ENCODE results near the gene PLXDC2. TPM values are rescaled to one million over a fixed set of nuclear protein-coding genes. Genes with fewer than 3 reads are reported as not detected.

Gene PLXDC2
- total RNA-seq, 1 donor from 2014 or later = 94.1 TPM

DNA sequence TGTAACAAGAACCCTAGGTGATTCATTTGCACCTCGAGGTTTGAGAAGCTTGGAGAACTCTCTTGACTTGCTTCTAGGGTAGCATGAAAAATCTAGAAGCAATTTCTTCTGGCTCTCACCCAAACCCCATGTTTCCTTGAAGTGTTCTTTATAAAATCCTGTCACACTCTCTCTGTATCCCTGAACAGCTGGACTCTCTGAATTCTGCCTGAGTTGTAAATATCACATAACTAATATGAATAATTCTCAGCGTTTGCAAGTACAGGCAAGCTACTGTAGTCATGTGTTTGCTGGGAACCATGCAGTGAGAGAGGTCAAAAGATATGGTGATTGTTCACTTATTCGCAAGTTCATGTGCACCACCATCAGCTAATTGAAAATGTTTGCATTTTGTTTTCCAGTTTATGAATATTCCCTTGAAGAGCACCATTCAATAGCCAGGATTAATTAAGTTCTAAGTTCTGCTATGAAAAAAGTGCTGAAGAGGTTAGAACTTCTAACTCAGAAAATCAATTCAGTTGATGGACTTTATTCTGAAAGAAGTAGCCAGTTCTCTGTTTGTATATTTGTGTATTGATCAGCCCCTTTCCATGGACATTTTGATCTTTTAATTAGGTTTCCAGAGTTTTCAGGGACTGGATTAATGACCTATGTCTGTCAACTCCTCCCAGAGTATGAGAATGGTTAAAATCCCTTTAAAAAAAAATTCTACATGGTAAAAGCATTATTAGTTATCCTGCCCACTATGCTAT, 243.0 kb downstream of the PLXDC2 start:
- no peaks in the 10 kb centered on the region for H3K4me1 ChIP-seq
- H3K36me3 ChIP-seq = no peaks in the 10 kb centered on the region
- H3K4me3 ChIP-seq = no peak overlapping the region
- H3K9me3 ChIP-seq = peaks cover 0 to 8% of the 10 kb centered on the region in 2 donors
- intact Hi-C loops (cut with DNase I) = no loop called here
- no peak overlapping the region for H3K27ac ChIP-seq
- DNase-seq (ENCODE audit: low spot score in 2 of 2) = no peak
- H3K27me3 ChIP-seq = no peaks in the 10 kb centered on the region
- TF ChIP-seq, protein P1, sequence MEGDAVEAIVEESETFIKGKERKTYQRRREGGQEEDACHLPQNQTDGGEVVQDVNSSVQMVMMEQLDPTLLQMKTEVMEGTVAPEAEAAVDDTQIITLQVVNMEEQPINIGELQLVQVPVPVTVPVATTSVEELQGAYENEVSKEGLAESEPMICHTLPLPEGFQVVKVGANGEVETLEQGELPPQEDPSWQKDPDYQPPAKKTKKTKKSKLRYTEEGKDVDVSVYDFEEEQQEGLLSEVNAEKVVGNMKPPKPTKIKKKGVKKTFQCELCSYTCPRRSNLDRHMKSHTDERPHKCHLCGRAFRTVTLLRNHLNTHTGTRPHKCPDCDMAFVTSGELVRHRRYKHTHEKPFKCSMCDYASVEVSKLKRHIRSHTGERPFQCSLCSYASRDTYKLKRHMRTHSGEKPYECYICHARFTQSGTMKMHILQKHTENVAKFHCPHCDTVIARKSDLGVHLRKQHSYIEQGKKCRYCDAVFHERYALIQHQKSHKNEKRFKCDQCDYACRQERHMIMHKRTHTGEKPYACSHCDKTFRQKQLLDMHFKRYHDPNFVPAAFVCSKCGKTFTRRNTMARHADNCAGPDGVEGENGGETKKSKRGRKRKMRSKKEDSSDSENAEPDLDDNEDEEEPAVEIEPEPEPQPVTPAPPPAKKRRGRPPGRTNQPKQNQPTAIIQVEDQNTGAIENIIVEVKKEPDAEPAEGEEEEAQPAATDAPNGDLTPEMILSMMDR (IDR thresholded peaks at IDR 0.05) = no peak

DNA sequence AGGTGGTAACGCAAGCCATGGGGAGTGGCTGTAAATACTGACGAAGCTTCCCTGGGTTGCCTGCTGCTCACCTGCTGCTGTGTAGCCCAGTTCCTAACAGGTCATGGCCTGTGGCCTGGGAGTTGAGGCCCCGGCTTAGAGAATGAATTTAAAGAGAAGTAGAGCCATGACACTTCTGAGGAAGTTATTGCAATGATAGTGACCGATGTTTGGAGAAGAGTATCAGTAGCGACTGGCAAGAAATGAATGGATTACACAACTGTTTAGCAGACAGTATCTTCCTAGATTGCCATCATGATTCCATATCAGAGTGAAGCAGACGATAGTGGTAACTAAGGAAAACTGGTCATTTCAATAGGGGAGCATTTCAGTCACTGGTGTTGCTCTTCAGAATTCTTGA, 249.6 kb downstream of the PLXDC2 start:
- intact Hi-C loops (cut with DNase I) = no loop called here
- peaks cover 7 to 12% of the 10 kb centered on the region in 2 donors for H3K36me3 ChIP-seq
- TF ChIP-seq, protein P1 (IDR thresholded peaks at IDR 0.05) = no peak
- H3K27me3 ChIP-seq = no peaks in the 10 kb centered on the region
- H3K27ac ChIP-seq = no peak overlapping the region
- DNase-seq (ENCODE audit: low spot score in 2 of 2) = no peak
- H3K4me1 ChIP-seq = no peaks in the 10 kb centered on the region
- H3K4me3 ChIP-seq = no peak overlapping the region
- peaks cover 0 to 8% of the 10 kb centered on the region in 2 donors for H3K9me3 ChIP-seq

DNA sequence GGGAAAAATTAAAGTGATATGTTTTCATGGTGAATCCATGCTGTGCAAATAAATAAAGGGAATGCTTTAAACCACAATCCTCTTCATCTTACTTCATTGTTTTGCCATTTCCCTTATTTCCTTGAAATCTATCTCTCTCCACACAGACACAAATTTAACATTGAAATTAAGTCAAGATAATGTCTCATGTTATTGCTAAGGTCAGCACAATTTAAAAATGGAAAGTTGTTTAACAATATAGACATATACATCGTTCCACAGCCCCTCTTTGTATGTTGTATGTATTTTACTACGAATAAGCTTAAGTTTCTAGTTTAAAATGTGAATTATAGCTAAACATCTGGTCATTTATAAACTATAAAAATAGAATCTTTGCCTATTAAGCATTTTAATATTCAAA, 256.9 kb downstream of the PLXDC2 start:
- Histone ChIP-seq H3K27ac (no peak overlapping the region), H3K4me1 (no peaks in the 10 kb centered on the region), H3K9me3 (no peaks in the 10 kb centered on the region), H3K4me3 (no peak overlapping the region), H3K36me3 (peaks cover 7 to 12% of the 10 kb centered on the region in 2 donors), H3K27me3 (no peaks in the 10 kb centered on the region)
- TF ChIP-seq, protein P1 (IDR thresholded peaks at IDR 0.05) = no peak
- intact Hi-C loops (cut with DNase I) = no loop called here
- DNase-seq (ENCODE audit: low spot score in 2 of 2) = no peak

DNA sequence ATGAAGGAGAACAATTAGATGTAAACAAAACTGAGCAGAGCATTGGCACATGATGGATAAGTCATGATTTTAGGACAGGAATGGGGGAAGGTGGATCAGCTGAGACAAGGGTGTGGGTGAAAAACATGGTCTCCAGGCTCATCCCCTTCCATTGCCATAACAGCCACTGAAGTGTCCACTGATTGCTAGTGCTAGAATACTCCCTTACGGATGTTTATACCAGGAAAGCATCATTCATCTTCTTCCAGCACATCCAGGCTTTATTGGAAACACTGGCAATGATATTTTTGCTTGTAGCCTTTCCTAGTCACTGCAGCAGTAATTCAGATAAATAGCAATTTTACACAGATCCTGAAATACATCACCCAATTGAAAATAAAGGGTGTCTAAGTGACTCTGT, 259.5 kb downstream of the PLXDC2 start:
- no peak overlapping the region for H3K4me3 ChIP-seq
- intact Hi-C loops (cut with DNase I) = no loop called here
- TF ChIP-seq, protein P1 (IDR thresholded peaks at IDR 0.05) = no peak
- no peaks in the 10 kb centered on the region for H3K9me3 ChIP-seq
- DNase-seq (ENCODE audit: low spot score in 2 of 2) = no peak
- H3K36me3 ChIP-seq = no peaks in the 10 kb centered on the region
- no peaks in the 10 kb centered on the region for H3K4me1 ChIP-seq
- no peaks in the 10 kb centered on the region for H3K27me3 ChIP-seq
- no peak overlapping the region for H3K27ac ChIP-seq

DNA sequence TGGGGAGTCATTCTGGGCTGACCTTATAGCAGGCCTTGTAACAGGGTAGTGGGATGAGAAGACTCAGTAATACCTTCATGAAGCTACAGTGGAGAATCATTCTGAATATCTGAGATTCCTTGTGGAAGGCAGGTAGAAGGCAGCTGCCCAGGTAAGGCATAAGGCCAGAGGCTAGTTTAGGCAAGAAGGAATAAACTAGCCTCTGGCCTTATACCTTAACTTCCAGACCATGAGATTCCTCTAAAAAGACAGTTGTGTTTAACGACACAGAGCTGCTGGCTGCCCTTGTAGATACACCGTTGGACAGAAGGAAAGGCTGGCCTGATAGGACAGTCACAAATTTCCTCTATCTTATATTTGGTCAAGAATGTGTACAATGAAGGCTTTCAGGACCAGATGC, 268.2 kb downstream of the PLXDC2 start:
- TF ChIP-seq, protein P1 (IDR thresholded peaks at IDR 0.05) = no peak
- Histone ChIP-seq H3K9me3 (no peaks in the 10 kb centered on the region), H3K4me3 (no peak overlapping the region), H3K4me1 (no peaks in the 10 kb centered on the region), H3K27me3 (no peaks in the 10 kb centered on the region), H3K36me3 (no peaks in the 10 kb centered on the region), H3K27ac (no peak overlapping the region)
- no peak for DNase-seq (ENCODE audit: low spot score in 2 of 2)
- intact Hi-C loops (cut with DNase I) = no loop called here
